Stimulated activated CD8-positive, alpha-beta memory T cell treated with anti-CD3 and anti-CD28 coated beads, Interleukin-7, amount 100 ng/mL, for 4 hours (primary cell): Measurements from ENCODE around the gene C1orf210.

ENCODE experiments used
- DNase-seq, 2 donors: peaks; one replicate each; pipeline ENCODE4 v3.0.0-alpha.2; 2020; ENCODE audit warnings: low read depth in 2 of 2

The C1orf210 gene

DNA sequence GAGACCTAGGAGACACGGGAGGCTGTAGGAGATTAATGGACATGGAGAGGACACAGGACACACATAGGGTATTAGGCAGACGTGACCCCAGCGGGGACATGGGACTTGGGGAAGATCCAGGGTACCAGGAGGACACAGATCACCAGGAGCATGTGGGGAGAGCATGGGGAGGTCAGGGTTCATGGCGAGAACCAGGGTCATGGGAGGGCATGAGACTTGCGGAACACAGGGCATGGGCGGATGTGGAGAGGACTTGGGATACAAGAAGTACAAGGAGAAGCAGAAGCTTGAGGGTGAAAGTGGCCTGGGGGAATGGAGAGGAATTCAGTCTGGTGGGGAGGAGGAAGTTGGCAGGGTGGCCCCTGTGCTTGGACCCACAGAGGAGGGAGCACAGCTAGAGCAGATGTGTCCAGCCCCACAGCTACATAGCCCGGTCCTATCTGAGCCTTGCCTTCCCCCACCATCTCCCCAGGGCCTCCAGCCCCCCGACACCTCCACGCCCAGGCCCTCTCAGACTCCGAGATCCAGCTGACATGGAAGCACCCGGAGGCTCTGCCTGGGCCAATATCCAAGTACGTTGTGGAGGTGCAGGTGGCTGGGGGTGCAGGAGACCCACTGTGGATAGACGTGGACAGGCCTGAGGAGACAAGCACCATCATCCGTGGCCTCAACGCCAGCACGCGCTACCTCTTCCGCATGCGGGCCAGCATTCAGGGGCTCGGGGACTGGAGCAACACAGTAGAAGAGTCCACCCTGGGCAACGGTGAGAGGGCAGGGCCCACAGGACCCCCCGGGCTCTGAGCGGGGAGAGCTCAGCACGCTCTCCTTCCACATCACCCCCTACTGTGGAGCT, 27.5 kb upstream of the C1orf210 start:
- no peak for DNase-seq

DNA sequence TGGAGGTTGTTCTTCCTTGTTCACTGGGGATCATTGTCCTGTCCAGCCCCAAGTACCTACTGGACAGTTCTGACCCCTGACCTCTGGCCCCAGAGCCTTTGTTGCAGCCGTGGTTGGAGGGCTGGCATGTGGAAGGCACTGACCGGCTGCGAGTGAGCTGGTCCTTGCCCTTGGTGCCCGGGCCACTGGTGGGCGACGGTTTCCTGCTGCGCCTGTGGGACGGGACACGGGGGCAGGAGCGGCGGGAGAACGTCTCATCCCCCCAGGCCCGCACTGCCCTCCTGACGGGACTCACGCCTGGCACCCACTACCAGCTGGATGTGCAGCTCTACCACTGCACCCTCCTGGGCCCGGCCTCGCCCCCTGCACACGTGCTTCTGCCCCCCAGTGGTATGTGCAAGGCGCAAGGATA, 26.8 kb upstream of the C1orf210 start:
- no peak for DNase-seq

DNA sequence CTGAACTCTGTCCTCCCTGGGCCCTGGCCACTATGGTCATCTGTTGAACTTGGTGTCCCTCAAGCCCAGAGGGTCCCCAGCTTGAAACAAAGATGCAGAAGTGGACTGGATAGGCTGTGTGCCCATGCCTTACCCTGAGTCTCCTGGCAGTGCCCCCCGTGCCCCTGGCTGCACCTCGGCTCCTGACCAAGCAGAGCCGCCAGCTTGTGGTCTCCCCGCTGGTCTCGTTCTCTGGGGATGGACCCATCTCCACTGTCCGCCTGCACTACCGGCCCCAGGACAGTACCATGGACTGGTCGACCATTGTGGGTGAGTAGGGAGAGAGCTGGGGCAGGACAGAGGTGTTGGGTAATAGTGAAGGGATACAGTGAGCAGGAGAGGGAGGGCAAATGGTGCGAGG, 26.1 kb upstream of the C1orf210 start:
- DNase-seq = no peak

DNA sequence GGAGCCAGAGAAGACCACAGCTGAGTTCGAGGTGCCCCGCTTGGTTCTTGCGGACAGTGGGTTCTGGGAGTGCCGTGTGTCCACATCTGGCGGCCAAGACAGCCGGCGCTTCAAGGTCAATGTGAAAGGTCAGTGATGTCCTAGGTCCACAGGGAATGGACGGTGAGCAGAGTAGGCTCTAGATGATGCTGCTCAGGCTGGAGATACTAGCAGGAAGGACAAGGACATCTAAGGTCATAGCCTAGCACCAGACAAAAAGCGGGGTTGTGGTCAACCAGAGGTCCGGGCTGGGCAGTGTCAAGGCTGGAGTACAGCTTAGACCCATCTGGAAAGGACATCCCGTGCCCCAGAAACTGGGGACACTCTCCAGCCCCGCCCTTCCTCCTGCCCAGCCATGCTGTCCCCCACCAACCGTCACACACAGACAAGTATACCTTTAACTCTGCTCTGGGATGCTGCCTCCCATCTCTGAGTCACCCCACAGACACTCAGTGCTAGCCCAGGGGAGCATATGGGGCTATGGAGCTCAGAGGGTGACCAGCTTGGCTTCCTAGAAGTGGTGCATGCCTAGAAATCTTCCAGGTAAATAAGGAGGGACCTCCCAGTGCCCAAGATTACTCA, 24.1 kb upstream of the C1orf210 start:
- DNase-seq = no peak

DNA sequence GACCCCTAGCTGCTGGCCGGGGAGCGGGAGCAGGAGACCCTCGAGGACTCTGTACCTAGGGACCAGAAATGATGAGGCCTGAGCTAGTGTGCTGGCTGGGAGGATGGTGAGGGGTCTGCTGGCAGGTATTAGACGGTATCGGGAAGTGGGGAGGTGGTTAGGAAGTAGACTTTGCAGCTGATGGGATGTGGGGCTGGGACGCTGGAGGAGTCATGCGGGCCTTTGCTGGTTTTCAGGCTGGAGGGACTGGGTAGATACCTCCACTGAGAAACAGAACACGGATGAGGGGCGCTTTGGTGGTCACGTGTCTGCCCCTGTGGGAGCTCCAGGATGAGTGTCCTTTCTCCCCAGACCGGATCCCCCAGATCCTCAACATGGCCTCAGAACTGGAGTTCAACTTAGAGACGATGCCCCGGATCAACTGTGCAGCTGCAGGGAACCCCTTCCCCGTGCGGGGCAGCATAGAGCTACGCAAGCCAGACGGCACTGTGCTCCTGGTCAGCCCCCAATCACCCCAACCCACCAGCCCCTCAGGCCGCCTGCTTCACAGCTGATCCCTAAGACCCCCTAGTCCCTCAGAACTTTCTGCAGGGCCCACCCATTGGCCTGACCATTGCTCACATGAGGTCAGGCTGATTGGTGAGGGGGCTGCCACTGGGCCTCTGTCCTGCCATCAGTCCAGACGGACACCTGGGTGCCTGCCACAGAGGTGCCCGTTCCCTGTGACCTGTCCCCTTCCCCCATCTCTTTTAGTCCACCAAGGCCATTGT, 23.4 kb upstream of the C1orf210 start:
- DNase-seq = no peak

DNA sequence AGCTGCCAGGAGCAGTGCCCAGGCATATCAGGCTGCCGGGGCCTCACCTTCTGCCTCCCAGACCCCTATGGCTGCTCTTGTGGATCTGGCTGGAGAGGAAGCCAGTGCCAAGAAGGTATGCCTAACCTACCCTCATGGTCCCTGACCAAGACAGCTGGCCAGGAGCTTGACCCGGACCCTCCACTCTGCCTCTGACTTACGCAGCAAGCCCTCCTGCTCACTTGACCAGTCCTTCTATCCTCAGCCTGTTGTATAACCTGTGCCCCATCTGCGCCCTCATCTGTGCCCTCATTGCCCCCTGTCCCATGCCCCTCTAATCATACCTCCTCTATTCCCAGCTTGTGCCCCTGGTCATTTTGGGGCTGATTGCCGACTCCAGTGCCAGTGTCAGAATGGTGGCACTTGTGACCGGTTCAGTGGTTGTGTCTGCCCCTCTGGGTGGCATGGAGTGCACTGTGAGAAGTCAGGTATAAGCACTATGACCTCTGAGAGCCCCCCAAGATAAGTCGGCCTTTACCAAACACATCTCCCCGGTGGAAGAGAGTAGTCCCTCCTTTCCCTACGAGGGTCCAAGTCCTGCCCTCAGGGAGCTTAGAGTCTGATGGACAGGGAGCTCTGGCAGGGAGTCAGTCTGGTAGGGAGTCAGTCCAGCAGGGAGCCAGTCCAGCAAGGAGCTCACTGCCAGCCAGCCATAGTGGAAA, 22.2 kb upstream of the C1orf210 start:
- DNase-seq = no peak

DNA sequence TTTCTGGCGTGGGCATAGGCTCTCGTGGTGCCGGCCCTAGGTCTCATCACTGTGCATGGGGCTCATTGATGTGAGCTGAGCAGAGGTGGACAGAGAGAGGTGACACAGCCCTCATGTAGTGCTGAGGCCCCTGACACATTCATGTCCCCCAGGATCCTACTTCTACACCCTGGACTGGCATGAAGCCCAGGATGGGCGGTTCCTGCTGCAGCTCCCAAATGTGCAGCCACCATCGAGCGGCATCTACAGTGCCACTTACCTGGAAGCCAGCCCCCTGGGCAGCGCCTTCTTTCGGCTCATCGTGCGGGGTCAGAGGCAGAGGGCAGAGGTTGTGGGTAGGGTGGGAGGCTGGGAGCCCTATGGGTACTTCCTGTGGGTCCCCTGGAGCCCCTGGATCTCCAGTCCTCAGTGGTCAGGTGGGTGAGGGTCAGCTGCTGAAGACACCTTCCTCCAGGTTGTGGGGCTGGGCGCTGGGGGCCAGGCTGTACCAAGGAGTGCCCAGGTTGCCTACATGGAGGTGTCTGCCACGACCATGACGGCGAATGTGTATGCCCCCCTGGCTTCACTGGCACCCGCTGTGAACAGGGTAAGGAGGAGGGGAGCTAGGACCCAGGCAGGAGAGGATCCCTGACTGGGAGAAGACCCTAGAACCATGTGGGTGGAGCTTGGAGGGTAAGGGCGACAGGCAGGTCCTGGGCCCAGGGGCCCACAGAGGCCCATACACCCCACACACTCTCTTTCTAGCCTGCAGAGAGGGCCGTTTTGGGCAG, 21.5 kb upstream of the C1orf210 start:
- DNase-seq = no peak

DNA sequence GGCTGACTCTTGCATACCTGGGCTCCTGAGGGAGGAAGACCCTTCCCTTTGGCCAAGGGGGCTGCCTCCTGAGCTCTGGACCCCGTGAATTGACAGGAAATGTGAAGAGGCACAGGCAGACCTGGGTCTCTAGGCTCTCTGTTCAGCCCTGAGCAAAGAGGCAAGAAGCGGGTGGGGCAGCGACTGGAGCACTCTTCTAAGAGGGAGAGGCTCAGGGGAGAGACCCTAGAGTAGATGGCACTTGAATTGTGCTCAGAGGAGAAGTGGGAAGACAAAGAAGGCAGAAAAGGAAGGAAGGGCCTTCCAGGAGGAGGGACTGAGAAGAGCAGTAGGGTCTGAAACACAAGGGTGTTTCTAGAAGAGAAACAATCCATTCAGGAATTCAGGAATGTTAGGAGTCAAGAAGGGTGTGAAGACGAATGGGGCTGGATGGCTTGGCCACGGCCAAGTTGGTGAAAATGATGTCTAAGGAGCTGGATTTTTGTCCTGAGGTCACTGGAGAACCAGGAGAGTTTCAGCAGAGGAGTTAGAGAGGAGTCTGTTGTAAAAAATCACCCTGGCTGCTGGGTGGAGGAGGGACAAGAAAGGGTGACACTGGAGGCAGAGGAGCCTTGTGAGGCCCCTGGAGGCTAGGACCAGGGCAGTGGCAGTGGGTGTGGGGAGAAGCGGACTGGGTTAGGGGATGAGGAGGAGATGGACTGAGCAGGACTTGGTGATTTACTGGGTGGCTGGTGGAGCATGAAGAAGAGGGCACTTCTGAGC, 20.7 kb upstream of the C1orf210 start:
- no peak for DNase-seq

DNA sequence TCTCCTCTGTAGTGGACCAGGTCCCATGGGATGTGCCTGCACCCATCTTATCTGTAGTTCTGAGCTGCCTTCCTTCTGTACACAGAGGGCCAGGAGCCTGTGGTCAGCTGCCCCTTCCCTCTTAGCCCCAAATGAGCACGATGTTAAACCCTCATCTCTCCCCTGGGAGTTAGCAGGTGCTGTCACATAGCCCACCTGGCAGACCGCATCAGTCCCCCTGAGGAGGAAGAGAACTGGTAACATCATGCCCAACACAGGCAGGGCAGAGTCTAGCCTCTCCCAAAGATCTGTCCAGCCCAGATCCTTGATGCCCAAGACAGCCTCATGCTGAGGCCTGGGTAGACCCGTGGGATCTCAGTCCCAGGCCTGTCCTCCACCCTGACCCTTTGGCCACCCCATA, 20.1 kb upstream of the C1orf210 start:
- no peak for DNase-seq

DNA sequence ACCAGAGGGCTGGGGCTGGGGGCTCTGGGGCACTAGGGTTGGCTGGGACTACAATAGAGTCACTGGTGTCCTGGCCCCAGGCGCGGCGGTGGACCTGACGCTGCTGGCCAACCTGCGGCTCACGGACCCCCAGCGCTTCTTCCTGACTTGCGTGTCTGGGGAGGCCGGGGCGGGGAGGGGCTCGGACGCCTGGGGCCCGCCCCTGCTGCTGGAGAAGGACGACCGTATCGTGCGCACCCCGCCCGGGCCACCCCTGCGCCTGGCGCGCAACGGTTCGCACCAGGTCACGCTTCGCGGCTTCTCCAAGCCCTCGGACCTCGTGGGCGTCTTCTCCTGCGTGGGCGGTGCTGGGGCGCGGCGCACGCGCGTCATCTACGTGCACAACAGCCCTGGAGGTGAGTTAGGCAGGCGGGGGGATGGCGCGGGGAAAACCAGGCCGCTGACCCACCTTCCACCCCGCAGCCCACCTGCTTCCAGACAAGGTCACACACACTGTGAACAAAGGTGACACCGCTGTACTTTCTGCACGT, 19.5 kb upstream of the C1orf210 start:
- no peak for DNase-seq

- DNase-seq = no peak
Observed at GRCh38 chr1:43304314-43304681, 18.9 kb upstream of the C1orf210 start.

DNA sequence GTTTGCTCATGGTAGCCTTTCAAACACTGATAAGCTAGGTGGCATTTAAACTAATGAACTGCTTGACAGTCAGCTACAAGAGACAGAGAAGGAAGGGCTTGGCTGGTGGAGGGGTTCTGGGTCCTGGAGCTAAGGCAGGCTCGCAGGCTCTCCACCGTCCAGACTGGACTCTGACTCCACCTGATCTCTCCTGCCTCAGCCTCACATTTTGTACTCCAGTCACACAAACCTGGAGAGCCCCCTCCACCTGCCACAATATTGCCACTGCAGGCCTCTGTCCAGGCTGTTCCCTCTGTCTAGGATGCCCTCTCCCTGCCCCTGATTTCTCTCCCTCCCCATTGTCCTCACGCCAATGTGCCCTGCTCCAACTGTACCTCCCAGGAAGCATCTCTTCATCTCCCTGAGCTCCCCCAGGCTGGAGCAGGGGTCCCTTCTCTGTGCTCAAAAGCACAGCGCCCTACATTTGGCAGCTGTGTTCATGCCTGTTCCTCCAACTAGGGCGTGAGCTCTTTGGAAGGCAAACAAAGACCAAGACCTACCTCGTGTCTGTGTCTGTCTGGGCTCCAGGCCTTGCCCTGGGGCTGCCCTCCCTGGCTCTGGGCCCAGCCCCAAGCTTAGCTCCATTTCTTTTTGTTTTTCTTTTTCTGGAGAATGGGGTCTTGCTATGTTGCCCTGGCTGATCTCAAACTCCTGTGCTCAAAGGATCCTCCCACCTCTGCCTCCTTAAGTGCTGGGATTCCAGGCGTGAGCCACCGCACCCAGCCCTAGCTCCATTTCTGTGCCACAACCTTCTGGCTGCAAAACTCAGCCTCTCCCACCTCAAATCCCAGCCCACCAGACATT, 18.3 kb upstream of the C1orf210 start:
- no peak for DNase-seq

DNA sequence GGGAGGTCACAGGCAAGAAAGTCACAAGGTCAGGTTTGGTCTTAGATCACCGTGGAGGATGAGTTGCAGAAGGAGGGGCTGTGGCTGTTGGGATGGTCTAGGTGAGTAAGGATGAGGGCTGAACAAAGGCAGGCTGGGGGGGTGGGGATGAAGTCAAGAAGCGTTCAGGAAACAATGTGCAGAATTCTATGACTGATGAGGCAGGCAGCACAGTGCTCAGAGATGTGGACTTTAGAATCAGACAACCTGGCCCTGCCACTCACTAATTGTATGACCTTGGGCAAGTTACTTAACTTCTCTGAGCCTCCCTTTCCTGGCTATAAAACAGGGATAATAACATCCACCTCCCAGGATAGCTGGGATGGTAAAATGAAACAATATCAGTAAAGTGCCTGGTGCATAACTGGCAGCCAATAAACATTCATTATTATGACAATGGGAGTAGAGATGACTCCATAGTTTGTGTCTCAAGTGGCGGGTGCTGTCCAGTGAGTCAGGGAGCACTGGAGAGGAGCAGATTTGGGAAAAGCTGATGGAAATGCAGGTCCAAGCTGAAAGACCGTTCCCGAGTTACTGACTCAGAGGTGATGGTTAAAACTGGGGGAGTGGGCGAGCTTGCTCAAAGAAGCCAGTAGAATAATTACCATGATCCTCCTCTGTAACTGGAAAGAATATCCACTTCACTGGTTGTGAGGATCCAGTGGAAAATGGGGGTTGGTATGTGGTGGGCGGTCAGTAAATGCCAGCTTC, 17.5 kb upstream of the C1orf210 start:
- DNase-seq = no peak

DNA sequence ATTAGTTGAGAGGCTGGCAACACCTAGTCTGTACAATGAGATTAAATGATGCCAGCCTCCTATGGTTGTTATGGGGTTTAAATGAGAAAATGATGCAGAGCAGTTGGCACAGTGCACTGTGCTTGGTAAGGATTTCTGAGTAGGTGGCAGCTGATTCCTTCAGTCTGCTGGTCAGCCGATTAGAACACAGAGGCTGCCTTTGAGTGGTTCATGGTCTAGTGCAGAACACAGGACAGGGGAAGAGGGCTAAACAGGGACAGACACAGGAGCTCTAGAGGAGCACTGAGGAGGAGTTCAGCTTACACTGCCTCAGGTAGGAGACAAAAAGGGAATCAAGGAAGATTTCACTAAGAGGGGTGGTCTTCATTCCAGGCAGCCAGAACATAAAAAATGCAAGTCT, 16.8 kb upstream of the C1orf210 start:
- DNase-seq = no peak

GRCh38 chr1:43300378-43301094, 15.2 kb upstream of the C1orf210 start, which contains the start of gene TIE1:
Gene TIE1 (plus strand): TSS chr1:43300982. CDS start chr1:43301072, 90 bp downstream.
- DNase-seq = no peak

DNA sequence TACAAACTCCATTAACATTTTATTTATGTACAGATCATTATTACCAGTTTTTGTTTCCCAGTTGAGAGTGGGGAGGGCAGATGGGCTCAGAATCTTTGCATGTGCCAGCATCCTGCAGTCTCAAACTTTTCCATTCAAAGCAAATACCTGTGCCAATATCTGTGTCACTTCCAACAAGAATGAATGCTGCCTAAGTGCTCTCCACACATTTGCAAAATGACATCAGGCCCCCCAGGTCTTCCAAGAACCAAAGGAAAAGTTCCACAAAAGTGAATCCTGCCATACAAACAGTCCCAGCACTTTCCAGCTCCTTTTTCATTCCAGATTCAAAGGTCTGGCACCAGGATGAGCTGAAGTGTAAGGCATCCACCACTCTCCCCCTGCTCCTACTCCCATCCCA, 13.7 kb upstream of the C1orf210 start:
- no peak for DNase-seq

GRCh38 chr1:43298055-43298454, 12.7 kb upstream of the C1orf210 start:
- DNase-seq = no peak

- DNase-seq = no peak
Observed at GRCh38 chr1:43296207-43296606, 10.8 kb upstream of the C1orf210 start.
